Astrocyte of the spinal cord (primary cell): ENCODE results near the gene RDH12.

Experiments
- DNase-seq: peaks from one replicate; pipeline ENCODE4 v3.0.0; 2011; ENCODE audit warnings: low read depth, low spot score
- H3K4me3 ChIP-seq: 2 replicates; pipeline ENCODE4 v1.5.1; 2011; ENCODE audit warnings: low read depth, mild to moderate bottlenecking, low read length, moderate library complexity
- in situ Hi-C: cut with HindIII; loops from 2 replicates; pipeline ENCODE4 v1.10.0; 2017; ENCODE audit warnings: low sequenced_read_pairs
- TF ChIP-seq, protein P1 (sequence below): IDR thresholded peaks from 2 replicates; pipeline ENCODE4 v1.5.1; 2012; ENCODE audit warnings: low read depth, mild to moderate bottlenecking, low read length, inconsistent platforms

RDH12 gene

GRCh38 chr14:67680941-67681340, 20.7 kb upstream of the RDH12 start:
- in situ Hi-C loops: no loop called here
- DNase-seq: no peak
- TF ChIP-seq, protein P1, sequence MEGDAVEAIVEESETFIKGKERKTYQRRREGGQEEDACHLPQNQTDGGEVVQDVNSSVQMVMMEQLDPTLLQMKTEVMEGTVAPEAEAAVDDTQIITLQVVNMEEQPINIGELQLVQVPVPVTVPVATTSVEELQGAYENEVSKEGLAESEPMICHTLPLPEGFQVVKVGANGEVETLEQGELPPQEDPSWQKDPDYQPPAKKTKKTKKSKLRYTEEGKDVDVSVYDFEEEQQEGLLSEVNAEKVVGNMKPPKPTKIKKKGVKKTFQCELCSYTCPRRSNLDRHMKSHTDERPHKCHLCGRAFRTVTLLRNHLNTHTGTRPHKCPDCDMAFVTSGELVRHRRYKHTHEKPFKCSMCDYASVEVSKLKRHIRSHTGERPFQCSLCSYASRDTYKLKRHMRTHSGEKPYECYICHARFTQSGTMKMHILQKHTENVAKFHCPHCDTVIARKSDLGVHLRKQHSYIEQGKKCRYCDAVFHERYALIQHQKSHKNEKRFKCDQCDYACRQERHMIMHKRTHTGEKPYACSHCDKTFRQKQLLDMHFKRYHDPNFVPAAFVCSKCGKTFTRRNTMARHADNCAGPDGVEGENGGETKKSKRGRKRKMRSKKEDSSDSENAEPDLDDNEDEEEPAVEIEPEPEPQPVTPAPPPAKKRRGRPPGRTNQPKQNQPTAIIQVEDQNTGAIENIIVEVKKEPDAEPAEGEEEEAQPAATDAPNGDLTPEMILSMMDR: no peak
- H3K4me3 ChIP-seq: no peak overlapping the region

- no peak for DNase-seq
- in situ Hi-C loops: no loop called here
- no peak overlapping the region for H3K4me3 ChIP-seq
- TF ChIP-seq, protein P1: no peak
These were observed 17.8 kb upstream of the RDH12 start for GRCh38 chr14:67683842-67684241.

- no peak overlapping the region for H3K4me3 ChIP-seq
- TF ChIP-seq, protein P1: no peak
- no peak for DNase-seq
- in situ Hi-C loops: no loop called here
These were observed 11.7 kb upstream of the RDH12 start for GRCh38 chr14:67690011-67690410.

DNA sequence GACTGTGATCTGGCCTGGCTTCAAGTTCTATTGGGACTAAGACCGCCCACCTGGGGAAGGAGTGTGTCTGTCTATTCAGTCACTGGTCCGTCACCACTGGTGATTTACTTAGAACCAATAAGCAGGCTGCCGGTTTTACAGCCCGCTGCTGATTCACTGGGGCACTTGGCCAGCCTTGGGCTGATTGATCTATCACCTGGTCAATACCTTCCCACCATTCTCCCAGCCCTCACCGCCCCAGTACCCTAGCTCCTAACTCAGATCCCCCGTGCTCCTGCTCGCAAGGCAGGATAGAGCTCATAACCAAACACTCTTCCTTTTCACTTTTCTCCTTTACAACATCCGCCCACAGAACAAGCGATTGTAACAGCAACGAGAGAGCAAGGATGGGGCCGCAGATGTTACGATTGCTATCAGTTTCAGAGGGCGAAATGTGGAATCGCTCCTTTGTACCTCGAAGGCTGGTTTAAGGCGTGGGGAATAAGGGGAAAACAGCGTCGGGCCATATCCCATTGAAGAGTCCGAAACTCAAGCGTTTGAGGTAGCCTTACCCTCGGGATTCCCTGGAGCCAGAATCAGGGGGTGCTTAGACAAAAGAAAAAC, 6.8 kb upstream of the RDH12 start:
- peak; percentile 94 for DNase-seq
- TF ChIP-seq, protein P1: no peak
- in situ Hi-C loops: no loop called here
- peak overlapping the region; percentile 100 for H3K4me3 ChIP-seq

DNA sequence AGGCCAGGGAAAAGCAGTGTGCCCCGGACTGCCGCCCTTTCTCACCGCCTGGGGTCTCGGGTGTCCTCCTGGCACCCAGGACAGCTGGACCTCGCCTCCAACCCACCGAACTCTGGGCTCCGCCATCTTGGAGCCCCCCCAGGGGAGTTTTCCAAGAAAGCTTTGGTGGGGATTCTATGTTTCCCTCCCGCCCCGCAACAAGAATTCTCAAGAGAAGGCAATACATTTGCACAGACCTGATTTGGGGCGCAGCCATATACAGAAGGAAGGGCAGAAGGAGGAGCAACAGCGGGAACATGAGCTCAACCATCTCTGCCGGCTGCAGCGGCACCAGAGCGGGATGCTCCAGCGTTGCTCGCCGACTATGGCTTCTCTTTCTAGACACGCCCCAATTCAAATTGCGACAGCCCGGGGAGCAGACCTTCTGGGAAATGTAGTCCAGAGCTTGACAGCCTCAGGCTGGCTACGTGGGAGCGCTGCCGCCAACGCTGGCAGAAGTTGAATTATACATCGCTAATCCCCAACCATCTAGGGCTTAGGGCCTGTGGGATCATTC, 6.2 kb upstream of the RDH12 start, which contains the start of gene RDH11:
RDH11 (minus strand) TSS at position 371 of the 556 bp plus-strand sequence; CDS start at position 310, 61 bp downstream.
- H3K4me3 ChIP-seq: peak within 1 kb of the TSS; percentile 100
- in situ Hi-C loops: no loop called here
- DNase-seq: peak; percentile 91
- TF ChIP-seq, protein P1: no peak

DNA sequence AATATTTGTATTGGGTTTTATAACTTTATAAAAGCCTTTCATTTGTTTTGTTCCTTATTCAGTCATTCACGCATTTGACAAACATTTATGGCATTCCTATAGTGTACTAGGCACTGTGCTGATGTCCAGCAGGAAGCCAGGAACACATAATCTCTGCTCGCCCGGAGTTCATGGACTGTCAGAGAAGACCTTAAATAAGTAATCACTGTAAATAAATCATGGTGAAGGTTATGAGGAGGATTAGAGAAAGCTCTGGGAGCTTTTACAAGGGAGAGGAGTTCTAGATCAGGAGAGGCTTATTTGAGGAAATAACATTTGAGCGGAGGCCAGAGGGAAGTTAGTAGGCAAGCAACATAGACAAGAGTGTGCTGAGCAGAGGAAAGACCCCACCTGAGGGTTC, 4.7 kb upstream of the RDH12 start:
- no peak for DNase-seq
- in situ Hi-C loops: no loop called here
- TF ChIP-seq, protein P1: no peak
- no peak overlapping the region for H3K4me3 ChIP-seq
